Measurements from ENCODE around the gene ISM1.
A peak's percentile ranks its signal among the peaks of the same experiment; 100 is the strongest.

ISM1 gene

DNA sequence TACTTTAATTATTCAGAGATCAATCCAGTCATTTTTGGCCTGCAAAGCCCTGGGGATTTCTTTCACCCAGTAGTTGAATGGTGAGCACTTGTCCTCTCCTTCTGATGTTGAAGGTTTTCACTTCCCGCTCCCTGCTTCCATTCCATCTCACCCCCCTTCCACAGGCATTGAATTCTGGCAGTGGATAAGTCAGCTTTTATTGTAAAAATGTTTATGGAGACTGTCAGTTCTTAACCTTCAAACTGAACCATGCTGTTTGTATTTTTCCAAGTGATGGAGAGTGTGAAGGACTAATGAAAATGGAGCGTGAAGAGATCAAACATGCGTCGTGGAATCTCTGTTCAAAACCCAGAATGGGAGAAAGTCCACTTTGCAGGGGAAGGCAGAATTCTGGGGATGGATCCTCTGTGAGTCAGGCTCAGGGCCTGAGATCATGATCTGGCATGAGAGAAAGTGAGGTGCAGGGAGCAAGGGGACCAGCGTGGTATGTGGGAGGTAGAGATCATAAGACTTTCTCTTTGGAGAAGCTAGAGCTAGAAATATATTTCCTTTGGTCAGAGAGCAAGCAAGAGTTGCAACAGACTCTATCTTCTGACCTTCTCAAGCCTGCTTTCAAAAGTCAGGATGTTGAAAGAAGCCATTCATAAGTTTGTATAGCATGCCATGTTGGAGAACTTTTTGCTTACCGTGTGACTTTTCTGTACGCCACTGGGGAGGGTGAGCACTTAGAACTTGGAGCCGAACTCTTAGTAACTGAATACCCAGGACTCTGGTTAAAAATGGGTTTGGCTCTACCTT lies 30.2 kb downstream of the ISM1 start:
- no peak for DNase-seq
- intact Hi-C loops (cut with DNase I), result no loop called here

DNA sequence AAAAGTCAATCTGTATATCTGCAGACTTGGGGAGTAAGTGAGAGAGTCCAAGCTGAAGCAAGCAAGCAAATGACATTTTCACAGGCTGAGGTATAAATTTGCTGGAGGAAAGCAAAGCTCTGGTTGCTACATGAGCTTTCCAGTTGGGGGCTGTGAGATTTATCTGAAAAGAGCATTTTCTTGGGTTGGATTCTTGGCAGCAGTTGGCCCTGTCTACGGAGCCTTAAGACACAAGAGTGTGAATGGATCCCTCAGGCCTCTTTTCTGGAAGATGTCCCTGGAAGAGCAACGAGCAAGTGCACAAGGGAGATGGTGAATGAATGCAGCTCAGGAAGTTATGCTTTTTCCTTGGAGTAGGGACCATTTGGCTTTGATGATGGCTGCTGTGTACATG lies 30.8 kb downstream of the ISM1 start:
- intact Hi-C loops (cut with DNase I), result no loop called here
- DNase-seq, result no peak

DNA sequence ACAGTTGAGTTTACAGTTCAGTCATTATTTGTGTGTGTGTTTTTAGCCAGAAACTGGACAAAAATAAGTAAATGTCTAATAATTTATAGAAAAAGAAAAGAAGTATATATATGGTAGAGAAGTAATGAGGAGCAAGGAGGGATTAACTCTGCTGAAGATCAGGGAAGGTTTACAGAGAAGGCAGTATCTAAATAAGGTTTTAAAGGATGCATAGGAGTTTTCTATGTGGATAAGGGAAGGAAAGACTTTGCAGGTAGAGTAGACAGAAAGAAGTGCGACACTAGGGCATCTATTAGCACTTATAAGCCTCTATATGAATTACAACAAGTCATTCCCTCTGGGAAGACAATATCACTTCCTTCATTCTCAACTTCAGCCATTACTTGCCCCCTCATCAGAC lies 34.3 kb downstream of the ISM1 start:
- intact Hi-C loops (cut with DNase I), result no loop called here
- DNase-seq, result no peak

DNA sequence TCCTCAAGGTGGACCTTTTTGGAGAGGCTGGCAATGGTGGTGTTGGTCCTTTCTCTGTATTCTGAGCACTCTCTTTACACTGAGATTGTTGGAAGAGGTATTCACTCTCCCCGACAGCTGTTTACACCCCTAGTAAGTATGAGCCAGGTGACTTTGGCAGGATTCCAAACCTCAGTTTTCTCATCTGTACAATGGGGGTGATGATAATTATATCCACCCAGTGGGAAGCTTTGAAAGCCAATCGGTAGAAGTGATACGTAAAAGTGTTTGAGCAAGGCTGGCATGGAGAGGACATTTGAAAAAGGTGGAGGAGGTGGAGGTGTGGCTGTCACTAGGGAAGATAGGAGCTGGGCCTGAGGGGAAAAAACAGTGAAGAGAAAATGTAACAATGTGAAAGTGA lies 35.5 kb downstream of the ISM1 start:
- no peak for DNase-seq
- intact Hi-C loops (cut with DNase I), result no loop called here

DNA sequence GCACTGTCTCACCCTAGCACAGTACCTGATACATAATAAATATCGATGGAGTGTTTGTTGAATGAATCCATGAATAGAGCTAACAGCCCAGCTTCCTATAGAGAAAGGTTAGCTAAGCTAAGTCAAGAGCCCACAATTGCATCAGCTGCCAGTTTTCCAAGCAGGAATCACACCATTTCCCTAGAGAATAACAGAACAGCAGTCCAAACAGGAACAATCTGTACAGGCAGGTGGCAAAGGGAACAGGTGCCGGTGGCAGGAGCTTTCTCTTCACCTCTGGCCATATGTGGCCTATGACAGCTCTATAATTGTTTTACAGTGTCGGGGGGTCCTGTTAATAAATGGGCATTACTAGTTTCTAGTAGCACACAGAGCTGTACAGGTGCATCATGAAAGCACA lies 38.8 kb downstream of the ISM1 start:
- intact Hi-C loops (cut with DNase I), result no loop called here
- no peak for DNase-seq

DNA sequence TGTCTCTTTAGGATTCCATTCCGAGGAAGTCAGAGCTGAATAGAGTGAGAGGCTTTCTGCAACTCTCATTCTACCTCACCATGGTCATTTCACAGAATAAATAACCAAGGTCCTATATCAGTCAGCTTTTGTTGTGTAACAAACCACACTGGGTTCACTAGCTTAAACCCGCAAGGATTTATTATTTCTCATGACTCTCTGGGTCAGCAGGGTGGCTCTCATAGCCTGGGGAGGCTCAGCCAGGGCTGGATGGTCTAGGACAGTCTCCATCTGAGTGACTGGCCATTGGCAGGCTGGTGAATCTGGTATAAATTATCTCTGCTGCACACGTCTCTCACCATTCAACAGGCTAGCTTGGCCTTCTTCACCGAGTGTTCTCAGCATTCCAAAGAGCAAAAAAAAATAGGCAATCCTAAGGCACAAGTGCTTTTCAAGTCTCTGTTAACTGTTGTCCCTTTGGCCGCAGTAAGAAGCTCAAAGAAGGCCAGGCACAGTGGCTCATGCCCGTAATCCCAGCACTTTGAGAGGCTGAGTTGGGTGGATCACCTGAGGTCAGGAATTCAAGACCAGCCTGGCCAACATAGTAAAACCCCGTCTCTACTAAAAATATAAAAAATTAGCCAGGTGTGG lies 39.7 kb downstream of the ISM1 start:
- DNase-seq, result no peak
- intact Hi-C loops (cut with DNase I), result no loop called here

DNA sequence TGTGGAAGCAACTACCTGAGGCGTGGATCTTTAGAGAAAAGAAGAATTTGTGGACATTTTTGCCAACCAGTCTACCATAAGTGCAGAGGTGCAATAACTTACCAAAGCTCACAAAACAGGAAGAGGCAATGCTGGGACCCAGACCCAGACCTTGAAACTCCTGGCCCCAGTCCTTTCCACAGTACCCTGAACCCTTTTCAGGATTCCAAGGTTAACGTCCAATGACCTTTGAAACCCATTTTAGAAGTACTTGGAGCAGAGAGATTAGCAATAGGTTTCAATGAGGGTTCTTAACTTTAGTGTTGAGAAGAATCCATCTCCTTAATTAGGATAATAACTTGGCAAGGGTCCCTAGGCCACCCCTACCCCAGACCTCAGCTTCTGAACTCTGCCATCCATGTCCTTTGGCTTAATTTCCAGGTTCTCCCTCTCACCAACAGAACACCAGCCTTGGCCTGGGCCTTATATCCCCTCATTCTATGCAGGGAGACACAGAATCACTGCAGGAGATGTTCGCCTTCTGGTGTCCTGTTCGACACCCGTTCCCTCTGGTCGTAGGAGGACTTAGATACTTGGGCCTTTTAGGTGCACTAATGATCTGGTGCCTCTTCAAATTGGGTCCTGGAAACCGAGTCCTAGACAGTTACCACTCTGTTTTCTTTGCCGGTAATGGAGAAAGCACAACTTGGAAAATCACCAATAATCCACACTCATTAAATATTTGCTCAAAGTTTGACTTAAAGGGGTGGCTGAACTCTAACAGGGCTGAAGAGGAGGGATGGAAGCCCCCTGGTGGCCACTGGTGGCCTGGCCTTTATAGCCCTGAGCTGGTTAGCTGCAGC lies 40.6 kb downstream of the ISM1 start:
- intact Hi-C loops (cut with DNase I), result no loop called here
- peak in 3 of 10 donors; percentile 8 to 30 (median 22) for DNase-seq

DNA sequence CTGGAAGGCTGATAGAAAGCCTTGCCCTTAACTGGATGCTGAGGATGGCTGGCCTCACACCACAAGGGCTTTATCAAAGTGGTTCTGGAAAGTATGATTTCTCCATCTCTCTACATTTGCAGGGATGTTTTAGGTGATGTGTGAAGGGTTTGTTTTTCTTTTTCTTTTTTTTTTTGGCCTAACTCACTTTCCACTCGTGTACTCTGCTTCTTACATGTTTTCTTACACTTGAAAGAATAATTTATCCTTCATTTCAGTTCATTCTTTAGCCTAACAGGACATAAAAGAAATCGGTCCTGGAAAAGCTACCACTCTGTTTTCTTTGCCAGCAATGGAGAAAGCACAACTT lies 41.2 kb downstream of the ISM1 start:
- intact Hi-C loops (cut with DNase I), result no loop called here
- no peak for DNase-seq

DNA sequence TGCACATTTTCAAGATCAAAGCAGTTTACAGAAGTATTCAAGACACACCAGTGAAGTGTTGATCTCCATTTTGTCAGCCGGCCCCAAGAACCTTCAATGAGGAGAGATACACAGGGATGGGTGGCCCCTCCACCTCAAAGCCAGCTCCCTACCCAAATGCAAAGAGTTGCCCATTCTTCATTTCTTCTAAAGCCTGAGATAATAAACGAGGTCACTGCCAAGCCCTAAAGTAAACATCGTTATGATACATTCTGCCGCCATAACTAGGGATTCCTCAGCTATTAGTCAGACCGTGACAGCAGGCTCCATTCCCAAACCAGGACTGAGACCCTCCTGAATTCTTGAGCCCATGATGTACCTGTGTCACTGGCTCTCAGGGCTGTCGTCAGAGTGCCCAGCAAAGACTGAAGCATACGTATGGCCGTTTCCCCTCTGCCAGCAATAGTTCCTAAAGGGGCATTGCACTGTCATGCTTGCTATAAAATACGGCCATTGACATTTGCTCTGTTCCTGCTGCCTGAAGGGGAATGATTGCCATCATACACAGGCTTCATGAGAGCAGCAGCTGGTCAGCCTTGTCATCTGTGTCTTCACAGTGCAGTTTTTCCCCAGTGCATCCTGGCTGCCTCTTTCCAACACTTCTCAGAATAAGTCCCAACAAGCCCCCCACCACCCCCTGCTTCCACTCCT lies 41.7 kb downstream of the ISM1 start:
- intact Hi-C loops (cut with DNase I), result no loop called here
- no peak for DNase-seq

DNA sequence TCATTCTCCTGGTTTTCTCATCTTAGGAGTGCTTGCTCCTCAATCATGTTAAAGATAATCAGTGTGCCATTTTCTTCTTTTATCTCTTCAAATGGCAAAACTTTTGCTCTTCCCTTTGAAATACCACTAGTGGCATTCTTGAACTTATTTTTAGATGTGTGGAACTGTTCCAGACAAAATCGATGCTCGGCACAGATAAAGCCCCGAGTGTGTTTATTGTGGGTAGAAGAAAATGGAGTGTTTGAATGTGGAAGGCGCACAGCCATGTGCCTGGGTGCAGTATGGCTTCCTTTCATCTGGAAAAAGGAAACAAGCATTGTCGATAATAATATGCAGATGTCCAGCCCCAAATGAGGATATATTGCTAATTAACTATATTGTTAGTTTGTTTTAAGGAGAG lies 42.4 kb downstream of the ISM1 start:
- intact Hi-C loops (cut with DNase I), result no loop called here
- DNase-seq, result no peak

DNA sequence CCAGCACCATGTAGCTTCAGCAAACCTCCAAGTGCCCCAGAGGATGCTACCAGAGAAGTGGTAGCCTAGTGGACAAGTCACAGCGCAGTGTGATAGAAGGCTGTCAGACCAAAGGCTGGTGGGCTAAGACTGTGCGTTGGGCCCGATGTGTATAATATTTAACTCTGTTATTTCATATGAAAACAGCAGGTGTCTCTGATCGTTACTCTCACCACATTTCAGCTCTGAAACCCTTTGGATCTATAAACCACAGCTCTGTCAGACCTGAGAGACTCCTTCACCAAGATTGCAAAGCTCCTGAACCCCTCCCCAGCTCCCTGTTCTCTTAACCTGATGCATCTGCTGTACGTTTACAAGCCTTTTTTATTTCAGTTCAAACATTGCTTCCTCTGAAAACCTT lies 43.8 kb downstream of the ISM1 start:
- no peak for DNase-seq
- intact Hi-C loops (cut with DNase I), result no loop called here

DNA sequence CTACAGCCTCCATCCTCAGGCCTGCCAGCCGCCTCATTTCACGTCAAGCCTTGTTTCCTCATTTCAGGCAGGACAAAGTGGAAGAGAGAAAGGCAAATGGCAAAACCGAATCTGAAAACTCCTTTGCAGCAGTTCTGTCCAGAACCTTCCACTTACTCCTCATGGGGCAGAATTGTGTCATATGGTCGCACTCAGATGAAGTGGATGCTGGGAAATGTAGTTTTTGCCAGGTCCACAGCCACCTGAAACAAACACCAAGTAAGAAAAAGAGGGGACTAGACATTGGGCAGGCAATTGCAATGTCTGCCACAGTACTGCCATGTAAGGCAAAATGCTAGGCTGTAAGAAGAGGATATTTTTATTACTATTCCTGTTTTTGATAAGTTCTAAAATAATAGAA lies 44.9 kb downstream of the ISM1 start:
- DNase-seq, result no peak
- intact Hi-C loops (cut with DNase I), result no loop called here

DNA sequence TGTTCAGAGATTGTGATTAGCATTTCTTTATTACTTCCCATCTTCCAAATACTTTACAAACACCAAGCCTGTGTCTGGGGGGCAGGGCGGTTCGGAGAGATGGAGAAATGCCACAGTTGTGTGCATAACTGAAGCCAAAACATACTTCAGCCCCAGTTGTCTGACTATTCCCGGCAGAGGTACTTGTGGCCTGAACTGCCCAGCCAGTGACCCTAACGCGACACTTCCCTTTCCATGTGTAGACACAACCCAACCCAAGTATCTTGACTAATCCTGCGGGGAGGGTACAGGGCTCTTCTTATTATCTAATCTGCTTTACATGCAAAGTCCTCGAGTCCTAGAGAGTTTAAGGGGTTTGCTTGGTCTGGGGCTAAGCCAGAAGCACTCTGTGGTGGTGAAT lies 46.2 kb downstream of the ISM1 start:
- intact Hi-C loops (cut with DNase I), result no loop called here

DNA sequence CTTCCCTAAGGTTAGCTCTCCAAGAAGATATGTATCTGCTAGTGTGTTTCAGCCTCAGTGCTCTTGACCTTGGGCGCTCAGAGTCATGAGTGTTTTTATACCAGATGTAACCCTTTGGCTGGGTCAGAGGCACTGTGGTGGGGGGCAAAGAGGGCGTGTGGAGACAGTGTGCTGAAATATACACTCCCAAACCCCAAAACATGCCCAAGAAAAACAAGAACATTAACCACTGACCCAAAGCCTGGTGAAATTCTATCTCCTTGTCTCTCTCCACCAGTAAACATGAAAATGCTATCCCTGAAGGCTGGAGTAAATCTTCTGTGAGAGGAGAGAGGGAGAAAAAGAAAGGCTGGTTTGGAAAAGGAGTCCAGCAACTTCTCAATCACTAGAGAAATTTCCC lies 47.9 kb downstream of the ISM1 start:
- intact Hi-C loops (cut with DNase I), result no loop called here
- DNase-seq, result no peak

More for the DNA sequence above, 46.2 kb downstream of the ISM1 start:
- DNase-seq, result peak in 1 of 10 donors; percentile 24

DNA sequence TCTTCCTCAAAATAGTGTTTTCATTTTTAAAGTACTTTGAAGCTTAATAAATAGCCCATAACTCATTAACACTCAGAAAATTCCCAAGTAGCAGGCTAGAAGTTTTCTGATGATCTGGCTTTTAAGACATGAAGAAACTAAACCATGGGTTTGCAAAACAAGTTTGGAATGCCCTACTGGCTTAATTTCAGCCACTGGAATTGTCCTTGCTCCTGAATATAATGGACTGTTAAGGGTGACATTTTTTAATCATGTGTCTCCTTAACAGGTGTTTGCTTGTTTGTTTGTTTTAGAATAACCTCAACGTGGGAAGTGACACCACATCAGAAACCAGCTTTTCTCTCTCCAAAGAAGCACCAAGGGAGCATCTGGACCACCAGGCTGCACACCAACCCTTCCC lies 49.1 kb downstream of the ISM1 start:
- intact Hi-C loops (cut with DNase I), result no loop called here
- DNase-seq, result no peak

DNA sequence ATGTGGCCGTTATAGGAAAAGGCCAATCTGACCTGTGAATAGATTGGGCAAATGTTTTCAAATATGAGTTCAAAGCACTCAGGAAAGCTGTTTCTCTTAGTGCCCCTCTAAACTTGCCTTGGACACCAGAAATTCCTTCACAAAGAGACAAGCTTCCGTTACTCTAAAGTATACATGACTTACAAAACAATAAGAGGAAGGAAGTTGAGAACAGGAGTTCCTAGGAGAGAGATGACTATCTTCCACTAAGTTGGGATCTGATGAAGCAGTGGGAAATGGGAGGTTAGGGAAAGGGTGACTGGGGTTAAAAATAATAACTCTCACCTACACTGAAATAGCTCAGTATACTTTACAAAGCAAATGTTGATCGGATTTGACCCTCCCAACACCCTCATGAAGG lies 50.0 kb downstream of the ISM1 start:
- intact Hi-C loops (cut with DNase I), result no loop called here
- DNase-seq, result no peak

DNA sequence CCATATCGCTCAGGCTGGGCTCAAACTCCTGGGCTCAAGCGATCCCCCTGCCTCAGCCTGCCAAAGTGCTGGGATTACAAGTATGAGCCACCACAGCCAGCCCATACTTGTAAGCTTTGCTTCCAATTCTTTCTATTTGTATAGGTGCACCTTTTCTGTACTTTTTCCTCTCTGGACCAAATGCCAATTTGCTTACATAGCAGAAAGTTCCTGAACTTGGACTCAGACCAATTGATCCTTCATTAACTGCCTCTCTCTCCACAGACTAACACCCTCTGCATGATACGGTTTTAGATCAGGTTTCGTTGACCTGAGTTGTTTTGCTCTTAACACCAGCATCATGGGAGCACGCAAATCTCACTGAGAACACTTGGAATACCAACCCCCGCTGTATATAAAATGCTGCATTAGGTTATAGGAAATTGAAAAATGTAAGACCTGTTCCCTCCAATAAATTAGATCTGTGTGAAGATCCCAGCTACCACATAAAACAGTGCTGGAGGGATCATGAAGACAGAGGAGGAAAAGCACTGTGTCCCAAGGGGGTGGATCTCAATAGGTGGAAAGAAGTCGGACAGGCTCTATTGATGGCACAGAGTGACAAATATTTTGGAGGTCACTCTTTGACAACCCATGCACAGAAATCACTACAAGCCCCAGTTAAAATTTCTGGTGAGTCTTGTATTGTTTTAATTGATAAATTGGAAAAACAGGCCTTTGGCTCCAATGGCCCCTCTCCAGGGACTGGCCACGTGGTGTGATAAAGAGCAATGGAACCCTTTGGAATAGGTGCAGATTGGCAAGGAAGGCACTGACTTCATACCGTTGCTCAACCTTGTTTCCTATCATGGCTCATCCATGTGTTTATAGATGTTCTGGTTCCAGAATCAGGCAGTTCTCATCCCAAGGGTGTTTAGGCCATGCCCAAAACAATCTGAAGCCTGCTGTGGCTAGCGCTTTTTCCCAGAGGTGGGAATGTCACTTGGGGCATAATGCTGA lies 51.2 kb downstream of the ISM1 start:
- no peak for DNase-seq

DNA sequence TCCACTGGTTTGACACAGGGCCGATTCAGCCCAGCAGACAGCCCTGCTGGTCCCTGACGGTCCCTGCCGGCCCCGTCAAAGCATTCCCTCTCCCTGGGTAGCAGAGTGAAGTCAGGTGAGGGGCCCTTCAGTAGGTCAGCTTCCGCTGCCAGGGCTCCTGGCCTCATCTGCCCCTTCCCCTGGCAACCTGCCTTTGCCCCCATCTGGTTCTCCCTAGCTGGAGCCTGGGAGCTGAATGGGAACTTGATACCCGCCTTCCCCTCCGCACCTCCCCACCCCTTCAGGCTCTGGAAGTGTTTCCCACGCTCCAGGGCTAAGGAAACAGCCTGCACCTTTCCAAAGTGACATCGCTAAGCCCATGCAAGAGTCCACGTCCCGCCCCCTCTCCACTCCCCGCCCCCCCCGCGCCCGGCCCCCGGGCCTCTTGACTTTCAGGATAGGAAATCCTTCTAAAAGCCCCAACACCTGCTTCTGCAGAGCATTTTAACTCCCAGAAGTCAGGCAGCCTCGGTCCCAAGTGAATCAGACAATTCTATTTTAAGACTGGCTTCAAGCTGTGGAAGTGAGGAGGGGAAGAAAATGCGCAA lies 53.3 kb downstream of the ISM1 start:
- intact Hi-C loops (cut with DNase I), result no loop called here
- DNase-seq, result peak in 2 of 10 donors; percentile 66 to 76

More for the DNA sequence above, 51.2 kb downstream of the ISM1 start:
- intact Hi-C loops (cut with DNase I), result no loop called here

DNA sequence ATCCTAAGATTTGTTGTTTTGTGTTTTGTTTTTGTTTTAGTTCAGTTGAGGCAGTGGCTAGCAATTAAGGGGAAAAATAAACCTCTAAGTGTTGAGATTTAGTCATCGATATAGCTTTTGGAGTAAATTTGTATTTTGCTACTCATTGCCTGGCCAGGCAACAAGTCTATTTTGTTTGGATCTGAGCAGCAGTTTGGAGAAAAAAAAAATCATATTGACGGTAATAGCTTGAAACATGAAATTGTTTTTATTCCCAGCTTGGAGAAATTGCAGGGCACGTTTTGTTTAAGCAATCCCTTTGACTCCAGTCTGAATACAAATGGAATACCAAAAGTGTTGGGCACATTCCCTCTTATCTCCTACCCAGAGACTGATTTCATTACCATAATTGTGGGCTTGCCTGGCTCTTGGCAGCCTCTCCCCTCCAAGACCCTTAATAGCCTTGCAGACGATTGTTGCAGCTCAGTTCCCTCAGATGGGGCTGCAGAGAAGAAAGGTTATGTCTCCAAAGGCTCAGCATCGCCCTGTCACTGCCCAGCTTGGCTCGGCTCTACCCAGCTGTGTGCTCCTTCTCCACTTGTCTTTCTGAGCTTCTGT lies 56.0 kb downstream of the ISM1 start:
- intact Hi-C loops (cut with DNase I), result no loop called here
- DNase-seq, result no peak
